Right lobe of liver (tissue), 6 donors: Measurements from ENCODE around the gene ST8SIA5. TPM values are rescaled to one million over a fixed set of nuclear protein-coding genes. Genes with fewer than 3 reads are reported as not detected.

Experiments used
- ATAC-seq, 4 donors: fragments of 200-7000 bp; cut with Tn5 transposase; one replicate each; pipeline ENCODE4 v1.9.1; 2020; ENCODE audit warnings: mild to moderate bottlenecking in 4 of 4, moderate library complexity in 4 of 4
- DNase-seq, 3 donors: peaks; one replicate each; pipeline ENCODE4 v3.0.0-alpha.2; 2020
- H3K27ac ChIP-seq, 3 donors: fragments of 200-600 bp; one replicate each; pipeline ENCODE4 v1.8.0; 2022
- H3K27me3 ChIP-seq, 2 donors: fragments of 200-600 bp; one replicate each; pipeline ENCODE4 v1.8.0; 2022
- H3K36me3 ChIP-seq, 4 donors: fragments of 200-600 bp; sonication (generic) in 1 of 4; one replicate each; pipeline versions ENCODE4 v1.5.1 to v1.8.0; 2017 to 2022; ENCODE audit warnings: control low read depth in 1 of 4
- H3K4me1 ChIP-seq, 4 donors: fragments of 200-600 bp; sonication (generic) in 1 of 4; one replicate each; pipeline versions ENCODE4 v1.5.1 to v1.8.0; 2017 to 2022; ENCODE audit warnings: control low read depth in 1 of 4
- H3K4me3 ChIP-seq, 3 donors: fragments of 200-600 bp; one replicate each; pipeline ENCODE4 v1.8.0; 2022
- H3K9me3 ChIP-seq, 4 donors: fragments of 200-600 bp; sonication (generic) in 1 of 4; one replicate each; pipeline versions ENCODE4 v1.5.1 to v1.8.0; 2017 to 2022; ENCODE audit warnings: control low read depth in 1 of 4
- POLR2A ChIP-seq: fragments of 450-650 bp; IDR thresholded peaks from one replicate; pipeline ENCODE4 v1.6.1; 2017; ENCODE audit warnings: antibody characterized with exemption, mild to moderate bottlenecking
- WGBS: methylation state at CpG from one replicate; pipeline ENCODE4 v1.1.6; 2018; ENCODE audit warnings: low coverage, low lambda C conversion rate; ENCODE audit not compliant: insufficient coverage; ENCODE audit errors: missing lambda C conversion rate; 5-methylcytosine and 5-hydroxymethylcytosine counted together
- intact Hi-C, 2 donors: fragments of 100-400 bp; cut with DNase I; formaldehyde crosslinking; loops; one replicate each; pipeline versions ENCODE4 v1.11.2 to v1.14.1; 2022
- total RNA-seq, 6 experiments: library from RNA; depleted of rRNA in 2 of 6; stranded (reverse); fragments of >200 nt in 2 of 6; fragmentation: NEBNext Ultra II Directional in 3 of 6; extraction: Animal tissue kit (Norgen Biotek cat#: 25700) in 3 of 6; gene quantifications; one replicate each; pipeline versions ENCODE4 v1.1.0 to v1.2.4, GENCODE V29; 2016 to 2023
- TF ChIP-seq, protein P1 (sequence below), 4 donors: fragments of 200-600 bp in 3 of 4; fragments of 450-650 bp in 1 of 4; IDR thresholded peaks; one replicate each; pipeline versions ENCODE4 v1.5.1 to v1.8.0; 2016 to 2022; ENCODE audit warnings: antibody characterized with exemption in 4 of 4, mild to moderate bottlenecking in 2 of 4
- donor health status: DM: no; HTN: yes; CAD: no.
- donor health status: DM: no; HTN: no; CAD: no.
- donor health status: DM: no; HTN: no; CAD: no.
- donor health status: DM: no; HTN: yes; CAD: no.
- donor health status: DM: no; HTN: yes; CAD: no.

Gene ST8SIA5
- total RNA-seq, 6 experiments from 2014 or later = 0.07 to 0.92 TPM; not detected in 4

DNA sequence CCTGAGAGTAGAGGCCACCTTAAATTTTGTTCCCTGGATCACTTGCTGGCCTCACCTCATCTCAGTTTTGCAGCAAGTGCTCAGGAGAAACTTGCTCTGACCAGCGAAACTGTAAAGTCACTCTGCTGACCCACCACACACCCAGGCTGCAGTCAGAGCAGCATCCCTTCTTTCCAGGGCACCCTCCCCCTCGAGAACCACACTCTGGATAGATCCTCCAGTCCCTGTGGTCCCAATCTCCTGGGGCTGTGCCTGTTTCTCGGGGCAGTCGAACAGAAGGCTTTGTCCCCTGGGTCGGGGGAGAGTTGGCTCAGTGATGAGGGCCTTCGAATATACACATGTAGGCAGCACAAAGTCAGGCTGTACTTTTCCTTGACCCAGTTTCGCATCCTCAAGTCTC, 18.4 kb downstream of the ST8SIA5 start:
- H3K27me3 ChIP-seq = no peaks in the 10 kb centered on the region
- DNase-seq (no peak), ATAC-seq (no peak)
- H3K9me3 ChIP-seq = no peaks in the 10 kb centered on the region
- H3K27ac ChIP-seq = no peak overlapping the region
- no peaks in the 10 kb centered on the region for H3K36me3 ChIP-seq
- 47% methylated on average over 6 of the region's 7 CpGs for WGBS
- no peak overlapping the region for H3K4me3 ChIP-seq
- H3K4me1 ChIP-seq = no peaks in the 10 kb centered on the region
- intact Hi-C loops = no loop called here
- no peak for TF ChIP-seq POLR2A
- TF ChIP-seq, protein P1, sequence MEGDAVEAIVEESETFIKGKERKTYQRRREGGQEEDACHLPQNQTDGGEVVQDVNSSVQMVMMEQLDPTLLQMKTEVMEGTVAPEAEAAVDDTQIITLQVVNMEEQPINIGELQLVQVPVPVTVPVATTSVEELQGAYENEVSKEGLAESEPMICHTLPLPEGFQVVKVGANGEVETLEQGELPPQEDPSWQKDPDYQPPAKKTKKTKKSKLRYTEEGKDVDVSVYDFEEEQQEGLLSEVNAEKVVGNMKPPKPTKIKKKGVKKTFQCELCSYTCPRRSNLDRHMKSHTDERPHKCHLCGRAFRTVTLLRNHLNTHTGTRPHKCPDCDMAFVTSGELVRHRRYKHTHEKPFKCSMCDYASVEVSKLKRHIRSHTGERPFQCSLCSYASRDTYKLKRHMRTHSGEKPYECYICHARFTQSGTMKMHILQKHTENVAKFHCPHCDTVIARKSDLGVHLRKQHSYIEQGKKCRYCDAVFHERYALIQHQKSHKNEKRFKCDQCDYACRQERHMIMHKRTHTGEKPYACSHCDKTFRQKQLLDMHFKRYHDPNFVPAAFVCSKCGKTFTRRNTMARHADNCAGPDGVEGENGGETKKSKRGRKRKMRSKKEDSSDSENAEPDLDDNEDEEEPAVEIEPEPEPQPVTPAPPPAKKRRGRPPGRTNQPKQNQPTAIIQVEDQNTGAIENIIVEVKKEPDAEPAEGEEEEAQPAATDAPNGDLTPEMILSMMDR (IDR thresholded peaks at IDR 0.05) = no peak

DNA sequence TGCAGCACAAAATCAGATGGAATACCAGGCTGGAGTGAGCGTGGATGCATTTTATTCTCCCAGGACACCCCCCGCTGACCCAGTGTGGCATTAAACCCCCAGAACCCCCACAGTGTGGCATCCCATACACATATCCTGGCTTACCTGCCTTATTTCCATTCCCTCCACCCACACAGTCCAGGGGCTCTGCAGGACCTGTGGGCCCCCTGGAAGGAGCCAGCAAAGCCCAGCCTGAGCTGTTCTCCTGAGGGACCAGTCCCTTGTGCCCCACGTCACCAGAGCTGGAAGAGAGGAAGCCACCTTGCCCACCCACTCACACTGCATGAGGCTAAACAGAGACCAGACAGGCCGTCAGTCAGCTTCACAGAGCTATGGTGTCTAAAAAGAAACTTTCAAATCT, 20.1 kb downstream of the ST8SIA5 start:
- no peak for DNase-seq
- no peak overlapping the region for H3K4me3 ChIP-seq
- H3K9me3 ChIP-seq = no peaks in the 10 kb centered on the region
- no peak for TF ChIP-seq POLR2A
- TF ChIP-seq, protein P1 (IDR thresholded peaks at IDR 0.05) = no peak
- H3K27ac ChIP-seq = no peak overlapping the region
- ATAC-seq = no peak
- no peaks in the 10 kb centered on the region for H3K27me3 ChIP-seq
- intact Hi-C loops = no loop called here
- H3K36me3 ChIP-seq = no peaks in the 10 kb centered on the region
- no peaks in the 10 kb centered on the region for H3K4me1 ChIP-seq
- WGBS = no CpG with 5 or more reads among the region's 4 CpGs

DNA sequence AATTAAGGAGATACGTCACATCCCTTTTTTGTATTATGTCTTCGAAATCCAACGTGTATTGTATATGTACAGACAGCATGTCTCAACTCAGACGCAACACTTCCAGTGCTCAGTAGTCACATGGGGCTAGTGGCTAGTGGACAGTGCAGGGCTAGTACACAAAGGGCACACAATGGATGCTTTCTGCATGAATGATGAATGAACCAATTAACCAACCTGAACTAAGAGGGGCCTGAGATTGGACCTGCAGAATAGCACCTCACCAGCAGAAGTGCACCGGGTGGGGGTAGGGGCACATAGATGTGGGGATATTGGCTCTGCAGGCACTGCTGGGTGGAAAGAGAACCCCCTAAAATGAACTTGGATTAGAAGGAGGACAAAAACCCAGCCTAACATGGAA, 20.7 kb downstream of the ST8SIA5 start:
- 55% methylated on average over 5 of the region's 5 CpGs for WGBS
- no peaks in the 10 kb centered on the region for H3K36me3 ChIP-seq
- intact Hi-C loops = no loop called here
- DNase-seq (no peak), ATAC-seq (no peak)
- H3K9me3 ChIP-seq = no peaks in the 10 kb centered on the region
- H3K27ac ChIP-seq = no peak overlapping the region
- no peak overlapping the region for H3K4me3 ChIP-seq
- H3K27me3 ChIP-seq = no peaks in the 10 kb centered on the region
- no peaks in the 10 kb centered on the region for H3K4me1 ChIP-seq
- no peak for TF ChIP-seq POLR2A
- TF ChIP-seq, protein P1 (IDR thresholded peaks at IDR 0.05) = no peak

DNA sequence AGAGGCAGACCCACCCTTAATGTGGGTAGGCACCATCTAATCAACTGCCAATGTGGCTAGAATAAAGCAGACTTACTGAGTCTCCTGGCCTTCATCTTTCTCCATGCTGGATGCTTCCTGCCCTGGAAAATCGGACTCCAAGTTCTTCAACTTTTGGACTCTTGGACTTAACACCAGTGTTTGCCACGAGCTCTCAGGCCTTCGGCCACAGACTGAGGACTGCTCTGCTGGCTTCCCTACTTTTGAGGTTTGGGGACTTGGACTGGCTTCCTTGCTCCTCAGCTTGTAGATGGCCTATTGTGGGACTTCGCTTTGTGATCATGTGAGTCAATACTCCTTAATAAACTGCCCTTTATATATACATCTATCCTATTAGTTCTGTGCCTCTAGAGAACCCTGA, 21.9 kb downstream of the ST8SIA5 start:
- Histone ChIP-seq H3K4me3 (no peak overlapping the region), H3K27me3 (no peaks in the 10 kb centered on the region), H3K36me3 (no peaks in the 10 kb centered on the region), H3K9me3 (no peaks in the 10 kb centered on the region), H3K27ac (no peak overlapping the region), H3K4me1 (no peaks in the 10 kb centered on the region)
- TF ChIP-seq, protein P1 (IDR thresholded peaks at IDR 0.05) = no peak
- no peak for TF ChIP-seq POLR2A
- no peak for ATAC-seq
- WGBS = 49% methylated on average over 4 of the region's 4 CpGs
- intact Hi-C loops = no loop called here
- DNase-seq = no peak

DNA sequence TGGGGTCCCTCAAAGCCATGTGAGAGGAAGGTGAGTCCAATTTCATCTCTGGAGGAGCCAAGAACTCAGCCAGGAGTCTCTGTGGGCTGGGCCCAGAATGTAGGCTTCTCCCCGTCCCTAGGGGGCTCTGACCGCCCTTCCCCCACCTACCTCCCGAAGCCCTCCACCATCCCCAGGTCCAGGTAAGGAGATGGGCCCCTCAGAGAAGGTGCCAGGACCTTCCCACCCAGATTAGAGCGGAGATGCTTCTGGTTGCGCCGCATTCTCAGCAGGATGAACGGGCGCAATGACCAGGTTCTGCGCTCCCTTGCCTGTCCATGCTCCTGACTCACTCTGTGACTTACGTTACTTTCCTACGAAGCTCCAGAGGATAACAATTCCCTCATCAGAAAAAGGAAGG, 23.0 kb downstream of the ST8SIA5 start:
- 51% methylated on average over 3 of the region's 11 CpGs for WGBS
- intact Hi-C loops = no loop called here
- TF ChIP-seq POLR2A = no peak
- TF ChIP-seq, protein P1 (IDR thresholded peaks at IDR 0.05) = no peak
- no peaks in the 10 kb centered on the region for H3K27me3 ChIP-seq
- H3K4me1 ChIP-seq = no peaks in the 10 kb centered on the region
- DNase-seq (no peak), ATAC-seq (no peak)
- no peaks in the 10 kb centered on the region for H3K9me3 ChIP-seq
- no peaks in the 10 kb centered on the region for H3K36me3 ChIP-seq
- no peak overlapping the region for H3K4me3 ChIP-seq
- H3K27ac ChIP-seq = no peak overlapping the region
